Panc1 (cell line): ENCODE results near the gene GBE1. TPM values are rescaled to one million over a fixed set of nuclear protein-coding genes. Genes with fewer than 3 reads are reported as not detected.

Source experiments
- ATAC-seq: fragments of 200-7000 bp; cut with Tn5 transposase; 2 replicates; pipeline ENCODE4 v1.9.1; 2020; ENCODE audit warnings: mild to moderate bottlenecking, moderate library complexity
- BruUV-seq: library from RNA; stranded (reverse); fragments of 400-500 nt; replicated peaks from 2 replicates; lab custom pipeline; 2021; lab: Mats Ljungman, UMichigan
- CTCF ChIA-PET: fragments of 300-600 bp; sonication (Branson Sonifier 250); formaldehyde crosslinking; loops from one replicate; lab custom pipeline; 2022; ENCODE audit warnings: antibody characterized with exemption; lab: Charles Lee
- POLR2A ChIA-PET: fragments of 300-600 bp; sonication (Branson Sonifier 250); formaldehyde crosslinking; loops from one replicate; lab custom pipeline; 2022; ENCODE audit warnings: antibody characterized with exemption; lab: Charles Lee
- DNase-seq: peaks from one replicate; pipeline ENCODE4 v3.0.0-alpha.2; 2010; ENCODE audit warnings: low read depth, low spot score
- H3K27ac ChIP-seq: 2 replicates; pipeline ENCODE4 v1.5.1; 2011; ENCODE audit warnings: mild to moderate bottlenecking, low read length, inconsistent platforms
- H3K27me3 ChIP-seq: fragments of 200-500 bp; sonication (Bioruptor generic); 2 replicates; pipeline ENCODE4 v1.6.0; 2014; ENCODE audit warnings: low read length, inconsistent platforms; ENCODE audit not compliant: control insufficient read depth, insufficient read depth
- H3K36me3 ChIP-seq: fragments of 200-500 bp; sonication (Bioruptor generic); 2 replicates; pipeline ENCODE4 v1.5.1; 2014; ENCODE audit warnings: inconsistent platforms, mild to moderate bottlenecking, low read length, moderate library complexity; ENCODE audit not compliant: control insufficient read depth, insufficient read depth
- H3K4me1 ChIP-seq: 2 replicates; pipeline ENCODE4 v1.5.1; 2011; ENCODE audit warnings: inconsistent platforms, mild to moderate bottlenecking, low read length, moderate library complexity; ENCODE audit not compliant: control insufficient read depth, insufficient read depth
- H3K4me3 ChIP-seq, 2 experiments: 2 replicates each; pipeline ENCODE4 v1.5.1; 2011 to 2012; ENCODE audit warnings: low read depth in 2 of 2, low read length in 2 of 2, mild to moderate bottlenecking in 2 of 2, inconsistent platforms in 1 of 2, moderate library complexity in 1 of 2
- H3K9me3 ChIP-seq: fragments of 200-500 bp; sonication (Bioruptor generic); 2 replicates; pipeline ENCODE4 v1.5.1; 2014; ENCODE audit warnings: low read depth, mild to moderate bottlenecking, inconsistent platforms, low read length, moderate library complexity; ENCODE audit not compliant: control insufficient read depth, insufficient read depth
- CTCF ChIP-seq: fragments of 450-650 bp; IDR thresholded peaks from 2 replicates; pipeline ENCODE4 v1.5.1; 2017; ENCODE audit warnings: mild to moderate bottlenecking
- POLR2AphosphoS5 ChIP-seq: IDR thresholded peaks from 2 replicates; pipeline ENCODE4 v1.6.1; 2012; ENCODE audit warnings: mild to moderate bottlenecking, low read depth, low read length, moderate library complexity
- REST ChIP-seq, 2 experiments: IDR thresholded peaks; 2 replicates each; pipeline ENCODE4 v1.6.1; 2011 to 2012; ENCODE audit warnings: low read depth in 2 of 2, control low read depth in 1 of 2, low read length in 1 of 2, mild to moderate bottlenecking in 1 of 2, moderate library complexity in 1 of 2; ENCODE audit not compliant: insufficient read depth in 1 of 2
- SIN3A ChIP-seq: IDR thresholded peaks from 2 replicates; pipeline ENCODE4 v1.6.1; 2012; ENCODE audit warnings: low read depth, mild to moderate bottlenecking, low read length, moderate library complexity, borderline replicate concordance; ENCODE audit not compliant: insufficient read depth
- TCF7L2 ChIP-seq: IDR thresholded peaks from 2 replicates; pipeline ENCODE4 v1.6.1; 2011; ENCODE audit warnings: mild to moderate bottlenecking, low read depth, low read length, inconsistent platforms
- in situ Hi-C: cut with HindIII; loops from 2 replicates; pipeline ENCODE4 v1.10.0; 2016; ENCODE audit warnings: low sequenced_read_pairs, low pct_unique_long_range_greater_than_20kb
- intact Hi-C: fragments of 100-400 bp; cut with micrococcal nuclease; formaldehyde crosslinking; loops from one replicate; pipeline ENCODE4 v1.10.0; 2022; ENCODE audit not compliant: unreplicated experiment
- total RNA-seq: library from RNA; stranded (reverse); gene quantifications from one replicate; pipeline ENCODE4 v1.2.1, GENCODE V29; 2021; ENCODE audit not compliant: unreplicated experiment

The GBE1 gene
- total RNA-seq, 1 experiment from 2014 or later: 30.4 TPM

GRCh38 chr3:81518945-81519344 is 242.5 kb downstream of the GBE1 start:
- ChIA-PET CTCF (no interaction called here), POLR2A (no interaction called here)
- DNase-seq (no peak), ATAC-seq (no peak)
- intact Hi-C loops (no loop called here), in situ Hi-C loops (no loop called here)
- Histone ChIP-seq H3K36me3 (no peaks in the 10 kb centered on the region), H3K27ac (no peak overlapping the region), H3K4me1 (no peaks in the 10 kb centered on the region), H3K4me3 (no peak overlapping the region), H3K27me3 (no peaks in the 10 kb centered on the region), H3K9me3 (no peaks in the 10 kb centered on the region)
- no peak for TF ChIP-seq CTCF
- TF ChIP-seq SIN3A: no peak
- no peak for TF ChIP-seq POLR2AphosphoS5
- TF ChIP-seq REST (IDR thresholded peaks at IDR 0.05; ENCODE audit: insufficient read depth in 1 of 2, low read depth in 2 of 2, low read length in 1 of 2): no peak
- no peak for TF ChIP-seq TCF7L2
- no TSS peak for BruUV-seq

- no peak overlapping the region for H3K27ac ChIP-seq
- no peaks in the 10 kb centered on the region for H3K4me1 ChIP-seq
- no peaks in the 10 kb centered on the region for H3K27me3 ChIP-seq
- ChIA-PET POLR2A (no interaction called here), CTCF (no interaction called here)
- no peaks in the 10 kb centered on the region for H3K36me3 ChIP-seq
- intact Hi-C loops (no loop called here), in situ Hi-C loops (no loop called here)
- DNase-seq (no peak), ATAC-seq (no peak)
- no peak overlapping the region for H3K4me3 ChIP-seq
- TF ChIP-seq CTCF (no peak), TCF7L2 (no peak), REST (IDR thresholded peaks at IDR 0.05; ENCODE audit: insufficient read depth in 1 of 2, low read depth in 2 of 2, low read length in 1 of 2) (no peak), SIN3A (no peak), POLR2AphosphoS5 (no peak)
- H3K9me3 ChIP-seq: no peaks in the 10 kb centered on the region
- BruUV-seq: no TSS peak
Measured at GRCh38 chr3:81516042-81516441, 245.4 kb downstream of the GBE1 start.
